Stimulated activated CD4-positive, alpha-beta T cell treated with anti-CD3 and anti-CD28 coated beads, Interleukin-2, amount 100 ng/mL, for 4 hours (primary cell): Measurements from ENCODE around the gene LHX6.

Experiments used
- DNase-seq: peaks from one replicate; pipeline ENCODE4 v3.0.0-alpha.2; 2020; ENCODE audit warnings: low read depth

Gene LHX6

GRCh38 chr9:122234022-122234748 lies 5.4 kb upstream of the LHX6 start:
- no peak for DNase-seq

- no peak for DNase-seq
These were observed 4.1 kb upstream of the LHX6 start for GRCh38 chr9:122232796-122233306.

GRCh38 chr9:122229485-122229837 lies 704 bp upstream of the LHX6 start:
- no peak for DNase-seq

- DNase-seq: no peak
These were observed 578 bp downstream of the LHX6 start for GRCh38 chr9:122228191-122228567.

DNA sequence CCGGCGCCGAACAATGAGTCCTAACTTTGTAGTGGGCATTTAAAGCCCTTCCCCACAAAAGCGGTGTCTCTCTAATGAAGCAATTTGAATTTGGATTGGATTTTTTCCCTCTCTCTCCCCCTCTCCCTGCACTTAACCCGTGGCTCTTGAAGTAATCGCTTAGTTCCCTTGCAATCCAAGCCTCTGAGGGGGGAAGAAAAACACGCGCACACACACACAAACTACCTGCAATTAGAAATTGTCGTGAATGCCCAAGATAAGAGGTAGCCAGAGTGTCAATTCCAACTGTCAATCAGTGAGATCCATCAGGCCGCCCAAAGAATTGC lies 1.2 kb downstream of the LHX6 start:
- no peak for DNase-seq

- no peak for DNase-seq
These were observed 1.8 kb downstream of the LHX6 start for GRCh38 chr9:122226758-122227574.

- DNase-seq: no peak
These were observed 2.5 kb downstream of the LHX6 start for GRCh38 chr9:122226142-122226757.

- no peak for DNase-seq
These were observed 3.2 kb downstream of the LHX6 start for GRCh38 chr9:122225312-122226141.

DNA sequence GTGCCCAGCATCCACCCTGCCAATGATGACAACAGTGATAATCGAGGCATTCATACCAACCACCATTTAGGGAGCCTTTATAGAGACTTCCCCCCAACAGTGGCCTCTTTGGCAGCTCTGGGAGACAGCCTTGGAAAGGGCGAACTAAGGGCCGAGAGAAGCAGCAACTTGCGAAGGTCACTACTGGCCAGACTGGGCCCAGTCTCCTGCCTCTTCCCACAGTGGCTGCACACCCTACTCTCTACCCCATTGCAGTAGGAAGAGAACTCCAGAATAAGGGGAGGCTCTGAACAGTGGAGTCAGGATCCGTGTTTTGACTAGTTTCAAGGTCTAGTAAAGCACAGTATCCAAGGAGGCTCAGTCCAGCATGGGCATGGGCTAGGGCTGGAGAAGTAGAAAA lies 5.3 kb downstream of the LHX6 start:
- no peak for DNase-seq

DNA sequence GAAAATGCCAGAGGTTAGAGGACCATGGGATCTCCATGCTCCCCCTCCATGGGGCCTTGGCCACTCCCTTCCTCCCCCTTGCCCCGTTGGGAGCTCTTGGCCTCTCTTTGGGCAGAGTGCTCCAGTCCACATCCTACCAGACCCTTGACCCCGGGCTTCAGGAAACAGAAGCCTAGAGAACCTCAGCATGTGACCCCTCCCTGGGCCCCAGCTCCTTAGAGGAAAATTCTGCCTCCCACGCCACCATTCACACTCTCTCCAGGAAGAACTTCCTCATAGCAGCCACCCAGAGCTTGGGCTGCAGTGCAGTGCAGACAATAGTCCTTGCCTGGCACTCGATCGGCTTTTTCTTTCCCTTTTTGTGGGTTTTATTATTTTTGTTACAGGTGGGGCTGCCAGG lies 6.0 kb downstream of the LHX6 start:
- DNase-seq: no peak

DNA sequence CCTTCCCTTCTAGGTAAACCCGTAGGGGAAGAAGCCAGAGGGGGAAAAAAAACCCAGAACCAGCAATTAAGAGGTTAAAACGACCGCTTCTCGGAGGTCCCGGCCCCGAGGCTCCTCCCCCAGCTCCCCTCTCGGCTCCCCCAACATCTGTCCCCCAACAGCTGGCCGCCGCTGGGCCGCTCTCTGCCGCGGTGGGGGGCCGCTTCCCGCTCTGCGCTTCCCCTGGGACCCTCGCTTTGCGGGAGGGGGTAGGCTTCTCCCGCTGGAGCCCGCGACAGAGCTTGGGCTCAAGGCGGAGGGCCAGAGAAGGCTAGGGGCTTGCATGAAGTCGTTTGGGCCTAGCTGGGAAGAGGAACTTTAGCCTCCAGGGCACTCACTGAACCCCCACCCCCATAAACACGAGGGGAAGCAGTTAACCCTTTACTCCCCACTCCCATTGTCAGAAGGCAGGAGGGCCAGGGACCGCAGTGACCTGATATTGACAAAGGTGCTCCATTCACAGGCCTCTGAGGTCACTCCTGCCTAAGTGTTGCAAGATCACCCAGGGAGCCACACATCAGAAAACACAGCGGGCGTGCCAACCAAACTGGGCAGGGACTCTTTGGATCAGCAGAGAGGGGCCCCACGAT lies 7.5 kb downstream of the LHX6 start:
- no peak for DNase-seq

DNA sequence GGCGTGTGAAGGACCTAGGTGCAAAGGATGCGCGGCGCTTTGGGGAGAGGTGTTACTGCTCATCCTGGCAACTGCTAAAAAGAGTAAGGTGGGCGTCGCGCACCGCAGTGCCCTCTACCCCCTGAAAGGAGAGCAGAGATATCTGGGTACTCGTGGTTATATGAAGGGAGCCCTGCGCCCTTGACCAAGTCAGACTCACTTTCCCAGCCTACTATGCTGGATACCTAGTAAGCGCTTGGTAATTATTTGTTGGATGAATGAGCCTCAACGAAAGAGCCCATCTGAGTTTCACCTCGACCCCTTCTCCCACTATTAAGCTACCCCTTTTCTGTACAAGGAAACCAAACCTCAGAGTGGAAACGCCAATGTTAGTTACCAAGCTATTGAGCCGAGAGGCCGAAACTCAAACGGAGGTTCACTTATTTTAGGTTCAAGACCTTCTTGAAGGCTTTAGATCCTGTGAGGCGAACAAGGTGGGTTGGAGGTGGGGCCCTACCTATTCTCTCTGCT lies 8.0 kb downstream of the LHX6 start:
- DNase-seq: no peak

GRCh38 chr9:122219856-122220672 lies 8.7 kb downstream of the LHX6 start:
- no peak for DNase-seq

DNA sequence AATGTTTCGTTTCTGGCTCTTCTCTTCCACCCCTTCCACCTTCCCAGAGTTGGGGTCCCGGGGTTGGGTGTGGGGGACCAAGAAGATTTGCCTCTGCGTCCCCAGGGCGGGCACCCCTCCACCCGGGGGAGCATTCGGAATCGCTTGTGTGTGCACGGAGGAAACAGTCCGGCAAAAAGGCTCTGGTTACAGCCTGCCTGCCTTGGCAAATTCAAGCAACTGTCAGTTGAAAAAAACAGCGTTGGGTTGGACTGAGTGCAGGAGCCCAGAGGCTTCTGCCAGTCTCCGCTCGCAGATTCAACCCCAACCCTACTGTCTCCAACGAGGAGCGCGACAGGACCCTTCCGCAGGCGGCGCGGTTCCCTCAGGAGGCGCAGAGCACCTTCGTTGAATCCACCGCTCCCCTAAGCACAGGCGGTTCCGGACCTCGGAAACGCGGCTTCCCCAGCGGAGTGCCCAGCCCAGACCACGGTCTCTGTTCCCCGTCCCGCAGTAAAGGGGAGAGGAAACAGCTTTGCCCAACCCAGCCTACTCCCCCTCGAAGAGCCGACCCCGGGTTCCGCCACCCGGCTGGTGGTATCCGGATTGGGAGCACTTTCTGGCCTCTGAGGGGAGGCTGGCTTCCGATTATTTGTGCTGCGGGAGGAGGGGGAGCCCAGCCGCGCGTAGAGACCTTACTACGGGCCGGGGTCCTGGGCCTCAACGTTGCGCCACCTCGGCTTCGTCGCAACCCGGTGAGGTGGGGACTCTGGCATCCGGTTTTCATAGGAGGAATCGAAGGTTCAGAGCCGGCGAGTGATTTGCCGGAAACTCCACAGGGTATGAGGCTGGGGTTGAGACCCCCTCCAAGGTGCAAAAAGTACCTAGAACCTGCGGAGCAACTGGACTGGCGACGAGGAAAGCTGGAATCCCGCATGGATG lies 9.6 kb downstream of the LHX6 start:
- no peak for DNase-seq

- no peak for DNase-seq
These were observed 10.5 kb downstream of the LHX6 start for GRCh38 chr9:122218071-122218934.

DNA sequence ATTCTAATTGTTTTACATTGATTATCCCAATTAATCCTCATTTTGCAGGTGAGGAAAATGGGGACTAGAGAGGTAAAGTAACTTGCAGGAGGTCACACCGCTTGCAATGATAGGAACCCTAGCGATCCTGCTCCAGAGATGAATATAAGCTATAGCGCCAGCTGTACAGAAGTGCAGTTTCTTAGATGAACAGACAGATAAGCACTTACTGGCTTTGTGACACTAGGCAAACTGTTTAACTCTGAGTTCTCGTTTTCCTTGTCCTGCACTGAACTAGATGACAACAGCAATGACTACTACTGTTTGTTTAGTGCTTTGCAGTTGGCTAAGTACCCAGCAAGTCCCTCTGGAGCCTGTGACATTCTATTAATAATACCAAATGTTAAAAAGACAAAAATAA lies 11.1 kb downstream of the LHX6 start:
- no peak for DNase-seq

DNA sequence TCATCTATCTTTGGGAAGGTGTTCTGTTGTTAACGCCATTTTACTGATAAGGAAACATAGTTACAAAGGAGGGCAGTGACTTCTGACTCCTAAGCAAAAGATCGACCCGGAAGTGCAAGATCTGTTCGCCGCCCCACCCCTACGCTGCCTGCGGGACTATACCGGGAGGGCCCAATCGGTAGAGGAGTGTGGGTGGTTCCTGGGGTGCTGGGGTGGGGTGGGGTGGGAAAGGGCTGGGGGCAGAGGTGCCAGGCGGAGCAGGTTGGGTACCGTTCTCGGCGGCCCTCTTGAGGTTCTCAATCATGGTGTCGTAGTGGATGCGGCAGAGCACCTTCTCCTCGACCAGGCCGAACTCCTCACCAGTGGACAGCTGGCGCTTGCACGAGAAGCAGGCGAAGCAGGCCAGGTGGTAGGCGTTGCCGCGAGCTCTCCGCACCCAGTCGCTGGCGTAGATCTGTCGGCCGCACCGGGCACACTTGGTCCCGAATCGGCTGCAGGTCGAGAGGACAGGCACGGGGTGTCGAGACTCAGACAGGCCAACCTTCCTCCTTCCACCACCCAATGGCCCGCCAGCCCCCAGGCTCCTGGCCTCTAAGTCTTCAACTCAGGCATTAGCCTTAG lies 11.8 kb downstream of the LHX6 start:
- no peak for DNase-seq

DNA sequence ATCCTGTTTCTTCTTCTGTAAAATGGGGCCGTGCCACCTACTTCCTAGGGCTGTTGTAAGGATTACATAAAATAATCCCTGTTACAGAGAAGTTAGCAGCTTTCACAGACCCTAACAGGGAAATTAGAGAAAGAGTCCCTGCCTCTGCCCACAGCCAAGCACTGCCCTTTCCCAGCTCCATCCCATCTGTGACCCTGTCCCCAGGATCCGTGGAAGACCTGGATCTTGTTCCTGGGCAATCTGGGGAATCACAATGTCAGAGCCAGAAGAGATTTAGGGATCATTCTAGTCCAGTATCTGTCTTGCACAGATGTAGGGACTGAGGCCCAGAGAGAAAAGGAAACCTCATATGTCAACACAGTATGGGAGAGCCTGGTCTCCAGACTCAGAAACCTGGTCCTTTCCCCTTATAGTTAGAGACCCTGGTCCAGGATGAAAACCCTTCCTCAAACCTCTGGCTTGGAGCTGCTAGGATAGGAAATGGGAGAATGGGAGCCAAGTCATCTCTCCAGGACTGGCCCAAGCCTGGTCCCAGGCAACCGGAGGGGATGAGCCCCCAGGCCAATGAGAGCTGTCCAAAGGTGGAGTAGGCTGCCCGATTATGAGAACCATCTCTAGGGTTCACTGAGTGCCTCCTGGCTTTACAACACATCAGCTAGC lies 12.5 kb downstream of the LHX6 start:
- DNase-seq: no peak
